SJSA1 (cell line): ENCODE measurements around the gene POLN. TPM values are rescaled to one million over a fixed set of nuclear protein-coding genes. Genes with fewer than 3 reads are reported as not detected.
"Not testable (repeated sequence)": the region's sequence is repeated elsewhere in the genome, so short reads cannot be mapped to it uniquely, and the experiment has no call there.

Experiments
- DNase-seq, 2 experiments: peaks; one replicate each; pipeline ENCODE4 v3.0.0-alpha.2; 2015 to 2020; ENCODE audit warnings: low spot score in 2 of 2, low read depth in 1 of 2
- H3K27ac ChIP-seq: fragments of 250-450 bp; sonication (Bioruptor Pico); 2 replicates; pipeline ENCODE4 v1.5.1; 2020; ENCODE audit warnings: mild to moderate bottlenecking, moderate library complexity
- H3K27me3 ChIP-seq: fragments of 250-450 bp; sonication (Bioruptor Pico); replicated peaks from 2 replicates; pipeline ENCODE4 v1.5.1; 2020; ENCODE audit warnings: mild to moderate bottlenecking, moderate library complexity
- H3K36me3 ChIP-seq: fragments of 250-450 bp; sonication (Bioruptor Pico); 2 replicates; pipeline ENCODE4 v1.5.1; 2020; ENCODE audit warnings: mild to moderate bottlenecking
- H3K4me1 ChIP-seq: fragments of 250-450 bp; sonication (Bioruptor Pico); replicated peaks from 2 replicates; pipeline ENCODE4 v1.6.1; 2021; ENCODE audit warnings: mild to moderate bottlenecking
- H3K4me3 ChIP-seq: fragments of 250-450 bp; sonication (Bioruptor Pico); 2 replicates; pipeline ENCODE4 v1.5.1; 2020; ENCODE audit warnings: mild to moderate bottlenecking
- H3K9me3 ChIP-seq: fragments of 250-450 bp; sonication (Bioruptor Pico); replicated peaks from 2 replicates; pipeline ENCODE4 v1.5.1; 2020; ENCODE audit warnings: mild to moderate bottlenecking
- total RNA-seq: library from RNA; depleted of rRNA; stranded (reverse); fragments of >200 nt; shearing (Covaris generic); gene quantifications from 2 replicates; pipeline ENCODE4 v1.2.3, GENCODE V29; 2014

POLN gene
- total RNA-seq, 1 experiment from 2014 or later, result 0.61 TPM

- Histone ChIP-seq H3K4me3 (no peak overlapping the region), H3K27me3 (no peaks in the 10 kb centered on the region), H3K4me1 (no peaks in the 10 kb centered on the region), H3K27ac (no peak overlapping the region), H3K36me3 (no peaks in the 10 kb centered on the region), H3K9me3 (no peaks in the 10 kb centered on the region)
- DNase-seq, result no peak
These were observed 5.5 kb upstream of the POLN start for GRCh38 chr4:2247128-2248043.

GRCh38 chr4:2246384-2247127, 4.6 kb upstream of the POLN start:
- no peaks in the 10 kb centered on the region; the same call in 1 of the 2 replicates for H3K36me3 ChIP-seq
- DNase-seq, result no peak
- no peak overlapping the region for H3K27ac ChIP-seq
- no peaks in the 10 kb centered on the region for H3K27me3 ChIP-seq
- no peak overlapping the region for H3K4me3 ChIP-seq
- no peaks in the 10 kb centered on the region for H3K9me3 ChIP-seq
- H3K4me1 ChIP-seq, result no peaks in the 10 kb centered on the region

- Histone ChIP-seq H3K36me3 (no peaks in the 10 kb centered on the region; the same call in 1 of the 2 replicates), H3K27me3 (no peaks in the 10 kb centered on the region), H3K4me1 (no peaks in the 10 kb centered on the region), H3K9me3 (no peaks in the 10 kb centered on the region), H3K4me3 (no peak overlapping the region), H3K27ac (no peak overlapping the region)
- DNase-seq, result no peak
These were observed 3.9 kb upstream of the POLN start for GRCh38 chr4:2245787-2246275.

GRCh38 chr4:2245057-2245786, 3.3 kb upstream of the POLN start:
- Histone ChIP-seq H3K4me1 (0 out of 2 replicates have a peak, but pooled peaks cover 4% of the 10 kb centered on the region), H3K36me3 (no peaks in the 10 kb centered on the region; the same call in 1 of the 2 replicates), H3K27me3 (no peaks in the 10 kb centered on the region), H3K9me3 (no peaks in the 10 kb centered on the region), H3K4me3 (no peak overlapping the region), H3K27ac (no peak overlapping the region)
- no peak for DNase-seq

GRCh38 chr4:2243681-2244380, 1.9 kb upstream of the POLN start:
- Histone ChIP-seq H3K4me1 (0 out of 2 replicates have a peak, but pooled peaks cover 4% of the 10 kb centered on the region), H3K9me3 (no peaks in the 10 kb centered on the region), H3K4me3 (no peak overlapping the region), H3K27ac (no peak overlapping the region), H3K27me3 (no peaks in the 10 kb centered on the region), H3K36me3 (no peaks in the 10 kb centered on the region; the same call in 1 of the 2 replicates)
- peak; percentile 10 to 43 for DNase-seq

GRCh38 chr4:2241003-2241402, 918 bp downstream of the POLN start:
- H3K27me3 ChIP-seq, result no peaks in the 10 kb centered on the region
- 0 out of 2 replicates have a peak, but pooled peaks cover 4% of the 10 kb centered on the region for H3K4me1 ChIP-seq
- no peaks in the 10 kb centered on the region for H3K9me3 ChIP-seq
- H3K4me3 ChIP-seq, result peak overlapping the region; percentile 75
- DNase-seq, result no peak
- no peak overlapping the region for H3K27ac ChIP-seq
- peaks cover 3% of the 10 kb centered on the region; the same call in 1 of the 2 replicates for H3K36me3 ChIP-seq

GRCh38 chr4:2236944-2237666, 4.8 kb downstream of the POLN start:
- Histone ChIP-seq H3K9me3 (no peaks in the 10 kb centered on the region), H3K36me3 (peaks cover 8% of the 10 kb centered on the region; the same call in 1 of the 2 replicates), H3K4me3 (no peak overlapping the region), H3K27me3 (no peaks in the 10 kb centered on the region), H3K27ac (no peak overlapping the region), H3K4me1 (0 out of 2 replicates have a peak, but pooled peaks cover 4% of the 10 kb centered on the region)
- DNase-seq, result no peak

GRCh38 chr4:2231082-2231481, 10.8 kb downstream of the POLN start:
- Histone ChIP-seq H3K4me1 (no peaks in the 10 kb centered on the region), H3K9me3 (no peaks in the 10 kb centered on the region), H3K36me3 (peaks cover 5% of the 10 kb centered on the region; the same call in 1 of the 2 replicates), H3K27ac (no peak overlapping the region), H3K4me3 (no peak overlapping the region), H3K27me3 (no peaks in the 10 kb centered on the region)
- DNase-seq, result no peak

GRCh38 chr4:2226261-2226660, 15.7 kb downstream of the POLN start:
- H3K27me3 ChIP-seq, result no peaks in the 10 kb centered on the region
- no peaks in the 10 kb centered on the region for H3K4me1 ChIP-seq
- H3K4me3 ChIP-seq, result no peak overlapping the region
- no peak for DNase-seq
- H3K27ac ChIP-seq, result no peak overlapping the region
- no peaks in the 10 kb centered on the region for H3K9me3 ChIP-seq
- no peaks in the 10 kb centered on the region for H3K36me3 ChIP-seq

- H3K4me3 ChIP-seq, result no peak overlapping the region
- no peak for DNase-seq
These were observed 19.1 kb downstream of the POLN start for GRCh38 chr4:2222838-2223237.

GRCh38 chr4:2221378-2221777, 20.5 kb downstream of the POLN start:
- H3K27me3 ChIP-seq, H3K4me3 ChIP-seq: not testable (repeated sequence)

More at GRCh38 chr4:2222838-2223237, 19.1 kb downstream of the POLN start:
- Histone ChIP-seq H3K36me3 (no peaks in the 10 kb centered on the region), H3K4me1 (no peaks in the 10 kb centered on the region), H3K9me3 (no peaks in the 10 kb centered on the region), H3K27me3 (no peaks in the 10 kb centered on the region), H3K27ac (no peak overlapping the region)

GRCh38 chr4:2220016-2220630, 21.8 kb downstream of the POLN start:
- no peak overlapping the region for H3K27ac ChIP-seq
- H3K4me1 ChIP-seq, result no peaks in the 10 kb centered on the region
- H3K9me3 ChIP-seq, result no peaks in the 10 kb centered on the region
- DNase-seq, result peak; percentile 34 to 47
- no peaks in the 10 kb centered on the region for H3K27me3 ChIP-seq
- no peaks in the 10 kb centered on the region for H3K36me3 ChIP-seq
- H3K4me3 ChIP-seq, result no peak overlapping the region

More at GRCh38 chr4:2221378-2221777, 20.5 kb downstream of the POLN start:
- H3K27ac ChIP-seq, DNase-seq, H3K4me1 ChIP-seq, H3K9me3 ChIP-seq, H3K36me3 ChIP-seq: not testable (repeated sequence)
